GM12891 (cell line): Measurements from ENCODE around the gene TARBP1.

Experiments
- POLR2A ChIP-seq: IDR thresholded peaks from 2 replicates; pipeline ENCODE4 v1.6.1; 2011; ENCODE audit warnings: low read depth, low read length, control low read depth
- POLR2AphosphoS5 ChIP-seq: IDR thresholded peaks from 2 replicates; pipeline ENCODE4 v1.6.1; 2011; ENCODE audit warnings: low read depth, low read length, control low read depth
- POU2F2 ChIP-seq: IDR thresholded peaks from 2 replicates; pipeline ENCODE4 v1.6.1; 2011; ENCODE audit warnings: low read depth, mild to moderate bottlenecking, control low read depth, low read length, moderate library complexity
- SPI1 ChIP-seq: IDR thresholded peaks from 2 replicates; pipeline ENCODE4 v1.6.1; 2011; ENCODE audit warnings: low read depth, low read length, control low read depth

GRCh38 chr1:234406871-234407270 is 72.1 kb downstream of the TARBP1 start:
- TF ChIP-seq POLR2A (no peak), POLR2AphosphoS5 (no peak), POU2F2 (no peak), SPI1 (no peak)
